22Rv1 (cell line): Measurements from ENCODE around the gene KRTAP12-2.

Experiments used
- H3K27ac ChIP-seq: fragments of 450-650 bp; 2 replicates; pipeline ENCODE4 v1.5.1; 2017
- CTCF ChIP-seq: fragments of 450-650 bp; IDR thresholded peaks from 2 replicates; pipeline ENCODE4 v1.5.1; 2017; ENCODE audit warnings: mild to moderate bottlenecking
- ZFX ChIP-seq: fragments of 450-650 bp; IDR thresholded peaks from 2 replicates; pipeline ENCODE4 v1.6.1; 2017; ENCODE audit warnings: antibody characterized with exemption, borderline replicate concordance

The KRTAP12-2 gene, protein sequence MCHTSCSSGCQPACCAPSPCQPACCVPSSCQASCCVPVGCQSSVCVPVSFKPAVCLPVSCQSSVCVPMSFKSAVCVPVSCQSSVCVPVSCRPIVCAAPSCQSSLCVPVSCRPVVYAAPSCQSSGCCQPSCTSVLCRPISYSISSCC

GRCh38 chr21:44666401-44667320 lies at the start of gene KRTAP12-2:
Gene KRTAP12-2, minus strand, starts transcription at chr21:44666927. Its CDS starts 41 bp downstream, at chr21:44666886.
- TF ChIP-seq CTCF (no peak), ZFX (no peak)
- H3K27ac ChIP-seq, result no peak within 1 kb of the TSS

DNA sequence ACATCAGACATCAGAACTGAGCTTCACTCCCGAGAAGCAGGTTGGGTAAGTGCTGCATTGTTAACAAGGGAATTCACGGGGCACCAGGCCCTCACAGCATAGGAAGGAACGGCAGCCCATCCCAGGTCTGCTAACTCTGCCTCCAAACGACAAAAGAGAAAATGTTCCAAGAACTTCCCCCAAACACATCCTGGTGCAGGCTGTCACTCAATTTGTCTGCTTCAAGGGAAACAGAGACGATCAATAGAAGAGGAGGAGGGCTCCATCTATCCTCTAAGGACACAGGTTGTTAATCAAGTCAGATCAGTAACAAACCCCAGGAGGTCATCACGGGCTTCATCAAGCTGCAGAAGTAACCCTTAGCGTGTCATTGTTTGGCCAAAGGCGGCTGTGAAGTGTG lies 48.2 kb upstream of the KRTAP12-2 start:
- no peak for TF ChIP-seq ZFX
- TF ChIP-seq CTCF, result no peak
- H3K27ac ChIP-seq, result no peak overlapping the region

- H3K27ac ChIP-seq, result no peak overlapping the region
- no peak for TF ChIP-seq ZFX
- TF ChIP-seq CTCF, result no peak
Observed at GRCh38 chr21:44713846-44714245, 47.1 kb upstream of the KRTAP12-2 start.

DNA sequence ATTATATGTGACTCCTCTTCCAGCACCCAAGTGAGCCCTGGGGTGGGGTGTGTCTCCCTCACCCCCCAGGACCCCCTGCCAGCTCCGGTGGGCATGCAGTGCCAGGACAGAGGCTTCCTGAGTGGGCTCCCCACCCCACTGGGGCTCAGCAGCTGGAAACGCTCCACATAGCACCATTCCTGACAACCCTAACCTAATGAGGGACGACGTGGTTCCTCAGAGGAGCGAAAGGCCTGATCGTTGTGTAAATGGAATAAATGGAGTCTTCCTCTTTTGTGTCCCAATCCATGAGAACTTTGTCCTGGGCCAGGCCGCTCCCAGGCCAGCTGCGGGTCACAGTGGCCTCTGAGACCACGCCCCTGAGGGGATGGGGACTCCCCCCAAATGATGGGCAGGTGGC lies 46.4 kb upstream of the KRTAP12-2 start:
- TF ChIP-seq CTCF (no peak), ZFX (no peak)
- H3K27ac ChIP-seq, result no peak overlapping the region

DNA sequence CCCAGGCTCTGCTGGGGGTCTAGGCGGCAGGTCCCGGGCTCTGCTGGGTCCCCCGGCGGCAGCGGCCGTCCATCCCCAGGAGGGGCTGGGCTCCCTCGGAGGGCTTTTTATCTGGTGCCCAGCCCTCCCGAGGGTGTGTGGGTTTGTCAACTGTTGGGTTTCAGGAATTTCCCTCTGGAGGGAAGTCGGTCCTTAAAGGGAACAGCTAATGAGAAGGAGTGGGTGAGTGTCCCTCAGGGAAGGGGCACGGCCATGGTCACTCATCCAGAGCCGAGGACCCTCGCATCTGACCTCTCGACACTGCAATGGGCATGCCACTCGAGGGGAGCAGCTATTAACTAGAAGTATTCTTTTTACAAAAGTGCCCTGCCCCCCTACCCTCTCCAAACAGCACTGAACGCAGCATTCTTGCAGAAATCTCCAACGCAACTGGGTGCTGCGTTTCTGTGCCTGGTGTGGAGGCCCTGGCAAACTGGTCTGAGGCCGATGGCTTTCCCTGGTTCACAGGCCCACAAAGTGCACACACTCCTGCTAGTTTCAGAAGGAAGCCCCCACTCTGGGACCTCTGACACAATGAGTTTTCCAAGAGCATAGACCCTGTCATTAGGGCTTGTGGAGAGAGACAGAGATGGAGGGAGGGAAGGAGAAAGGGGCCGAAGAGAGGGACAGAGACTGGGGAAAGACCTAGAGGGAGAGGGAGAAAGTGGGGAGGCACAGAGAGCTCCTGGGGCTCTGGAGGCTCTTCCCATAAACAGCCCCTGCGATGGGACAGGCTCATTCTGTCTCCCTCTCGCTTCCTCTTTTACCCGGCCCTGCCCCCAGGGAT lies 45.7 kb upstream of the KRTAP12-2 start:
- H3K27ac ChIP-seq, result no peak overlapping the region
- TF ChIP-seq CTCF (no peak), ZFX (no peak)

DNA sequence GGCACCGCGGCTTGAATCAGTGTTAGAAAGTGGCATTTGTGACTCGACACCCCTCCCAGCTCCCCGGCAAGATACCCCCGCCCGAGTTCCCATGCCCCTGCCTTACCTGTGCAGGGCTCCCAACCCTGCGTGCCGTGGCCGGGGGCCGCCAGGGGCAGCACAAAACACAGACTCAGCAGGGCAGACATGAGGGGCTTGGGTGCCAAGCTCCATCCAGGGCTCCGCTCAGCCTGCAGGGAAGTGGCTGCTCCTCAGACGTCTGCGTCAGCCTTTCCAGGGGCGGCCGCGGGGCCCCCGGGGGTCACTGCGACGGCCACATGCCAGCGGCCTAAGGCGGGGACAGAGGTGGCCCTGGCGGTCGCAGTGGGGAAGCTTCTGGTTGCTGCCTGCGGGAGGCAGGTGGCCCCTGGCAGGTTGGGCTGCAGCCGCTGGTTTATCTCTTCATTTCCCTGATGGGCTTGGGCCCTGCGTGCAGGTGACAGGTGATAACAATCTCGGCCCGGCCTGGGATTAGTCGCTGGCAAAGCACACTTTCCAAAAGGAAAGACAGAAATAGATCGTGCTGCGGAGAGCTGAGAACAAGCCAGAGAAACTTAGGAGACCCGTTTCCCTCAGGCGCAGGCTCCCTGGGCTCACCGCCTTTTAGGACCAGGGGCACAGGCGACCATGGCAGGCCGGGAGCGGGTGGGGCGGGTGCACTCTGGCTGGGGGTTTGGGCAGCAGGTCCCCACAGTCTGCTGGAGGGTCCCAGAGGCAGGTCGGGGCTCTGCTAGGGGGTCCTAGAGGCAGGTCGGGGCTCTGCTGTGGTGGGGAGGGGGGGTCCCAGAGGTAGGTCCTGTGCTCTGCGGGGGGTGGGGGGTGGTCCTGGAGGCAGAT lies 44.8 kb upstream of the KRTAP12-2 start, which contains the start of gene TSPEAR:
Gene TSPEAR (minus strand): TSS at position 246 of the 876 bp plus-strand sequence. CDS start 58 bp downstream, at position 188.
- peak; percentile 23; the same call in 1 of the 2 replicates for TF ChIP-seq CTCF
- no peak for TF ChIP-seq ZFX

More for the DNA sequence above, 44.8 kb upstream of the KRTAP12-2 start, which contains the start of gene TSPEAR:
- H3K27ac ChIP-seq, result no peak within 1 kb of the TSS
